ENCODE results near the gene BASP1. TPM values are rescaled to one million over a fixed set of nuclear protein-coding genes. Genes with fewer than 3 reads are reported as not detected.

BASP1 gene
- total and polyA plus RNA-seq, 10 of the 15 experiments (the other 5 are each of a cell fraction or from before 2014, with no cell fraction given), result 27.3 to 190 (median 102) TPM

DNA sequence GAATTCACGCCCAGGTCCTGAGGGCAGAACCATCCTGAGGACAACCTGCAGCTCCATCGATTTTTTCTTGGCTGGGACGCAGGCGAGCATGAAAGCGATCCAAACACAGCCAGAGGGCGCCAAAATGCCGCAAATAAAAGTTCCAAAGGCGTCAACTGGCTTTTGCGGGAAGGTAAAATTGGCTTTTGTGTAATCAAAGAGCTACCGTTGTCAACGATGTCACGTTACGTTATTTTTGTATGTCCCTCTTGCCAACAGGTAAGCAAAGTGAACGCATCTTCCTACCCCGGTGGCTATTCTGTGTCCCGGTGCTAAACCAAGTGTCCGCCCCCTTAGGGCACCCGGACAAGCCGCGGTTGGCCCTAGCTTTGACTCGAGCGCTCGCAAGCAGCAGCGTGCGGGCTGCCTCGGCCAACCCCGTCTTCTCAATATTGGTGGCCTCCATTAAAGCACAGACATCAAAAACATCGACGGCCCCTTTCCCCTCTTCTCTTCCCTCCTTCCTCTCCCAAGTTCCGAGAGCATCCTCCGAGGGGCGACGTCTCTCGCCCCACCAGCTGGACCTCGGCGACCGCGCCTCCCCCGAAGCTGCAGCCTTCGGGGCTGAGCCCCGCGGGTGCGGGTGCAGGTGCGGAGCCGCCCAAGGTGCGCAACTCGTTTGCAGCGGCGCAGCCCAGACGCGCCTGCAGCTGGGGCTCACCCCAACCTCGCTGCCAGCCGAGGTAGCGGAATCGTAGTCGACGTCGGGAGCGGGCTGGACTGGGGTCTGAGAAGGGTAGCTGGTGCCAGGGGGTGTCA is 1.1 kb upstream of the BASP1 start (continued):
- TF ChIP-seq, protein P1, sequence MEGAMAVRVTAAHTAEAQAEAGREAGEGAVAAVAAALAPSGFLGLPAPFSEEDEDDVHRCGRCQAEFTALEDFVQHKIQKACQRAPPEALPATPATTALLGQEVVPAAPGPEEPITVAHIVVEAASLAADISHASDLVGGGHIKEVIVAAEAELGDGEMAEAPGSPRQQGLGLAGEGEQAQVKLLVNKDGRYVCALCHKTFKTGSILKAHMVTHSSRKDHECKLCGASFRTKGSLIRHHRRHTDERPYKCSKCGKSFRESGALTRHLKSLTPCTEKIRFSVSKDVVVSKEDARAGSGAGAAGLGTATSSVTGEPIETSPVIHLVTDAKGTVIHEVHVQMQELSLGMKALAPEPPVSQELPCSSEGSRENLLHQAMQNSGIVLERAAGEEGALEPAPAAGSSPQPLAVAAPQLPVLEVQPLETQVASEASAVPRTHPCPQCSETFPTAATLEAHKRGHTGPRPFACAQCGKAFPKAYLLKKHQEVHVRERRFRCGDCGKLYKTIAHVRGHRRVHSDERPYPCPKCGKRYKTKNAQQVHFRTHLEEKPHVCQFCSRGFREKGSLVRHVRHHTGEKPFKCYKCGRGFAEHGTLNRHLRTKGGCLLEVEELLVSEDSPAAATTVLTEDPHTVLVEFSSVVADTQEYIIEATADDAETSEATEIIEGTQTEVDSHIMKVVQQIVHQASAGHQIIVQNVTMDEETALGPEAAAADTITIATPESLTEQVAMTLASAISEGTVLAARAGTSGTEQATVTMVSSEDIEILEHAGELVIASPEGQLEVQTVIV (IDR thresholded peaks at IDR 0.05; ENCODE audit: borderline replicate concordance, partially characterized antibody), result no peak
- TF ChIP-seq KLF5 (IDR thresholded peaks at IDR 0.05; ENCODE audit: partially characterized antibody) (peak; percentile 15), BHLHE40 (IDR thresholded peaks at IDR 0.05; ENCODE audit: borderline replicate concordance in 1 of 2, low read depth in 2 of 2, low read length in 1 of 2) (peak; percentile 9 to 39; a peak in 1 of 4 replicates), CEBPB (IDR thresholded peaks at IDR 0.05; ENCODE audit: borderline replicate concordance in 1 of 2, low read depth in 2 of 2, low read length in 2 of 2) (no peak), CREM (IDR thresholded peaks at IDR 0.05; ENCODE audit: low read depth) (no peak), BACH1 (IDR thresholded peaks at IDR 0.05; ENCODE audit: borderline replicate concordance) (peak; percentile 21; the same call in 1 of the 2 replicates), PAX5 (IDR thresholded peaks at IDR 0.05; ENCODE audit: borderline replicate concordance, low read depth, low read length) (peak; percentile 79; the same call in 1 of the 2 replicates), RCOR1 (conservative IDR thresholded peaks at IDR 0.05; ENCODE audit: low read depth, low read length) (0 out of 2 replicates have a peak, but pooled peaks have one; percentile 64), NFYA (IDR thresholded peaks at IDR 0.05; ENCODE audit: borderline replicate concordance, low read depth, low read length) (no peak), MLLT1 (IDR thresholded peaks at IDR 0.05) (0 out of 2 replicates have a peak, but pooled peaks have one; percentile 36), CREB1 (IDR thresholded peaks at IDR 0.05; ENCODE audit: low read depth) (no peak), SMC3 (IDR thresholded peaks at IDR 0.05; ENCODE audit: borderline replicate concordance, low read length) (peak; percentile 97), CBFB (IDR thresholded peaks at IDR 0.05; ENCODE audit: low read depth) (peak; percentile 55; the same call in 1 of the 2 replicates)
- TF ChIP-seq, protein P2, sequence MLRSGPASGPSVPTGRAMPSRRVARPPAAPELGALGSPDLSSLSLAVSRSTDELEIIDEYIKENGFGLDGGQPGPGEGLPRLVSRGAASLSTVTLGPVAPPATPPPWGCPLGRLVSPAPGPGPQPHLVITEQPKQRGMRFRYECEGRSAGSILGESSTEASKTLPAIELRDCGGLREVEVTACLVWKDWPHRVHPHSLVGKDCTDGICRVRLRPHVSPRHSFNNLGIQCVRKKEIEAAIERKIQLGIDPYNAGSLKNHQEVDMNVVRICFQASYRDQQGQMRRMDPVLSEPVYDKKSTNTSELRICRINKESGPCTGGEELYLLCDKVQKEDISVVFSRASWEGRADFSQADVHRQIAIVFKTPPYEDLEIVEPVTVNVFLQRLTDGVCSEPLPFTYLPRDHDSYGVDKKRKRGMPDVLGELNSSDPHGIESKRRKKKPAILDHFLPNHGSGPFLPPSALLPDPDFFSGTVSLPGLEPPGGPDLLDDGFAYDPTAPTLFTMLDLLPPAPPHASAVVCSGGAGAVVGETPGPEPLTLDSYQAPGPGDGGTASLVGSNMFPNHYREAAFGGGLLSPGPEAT (IDR thresholded peaks at IDR 0.05; ENCODE audit: low read depth), result no peak
- TF ChIP-seq, protein P3, sequence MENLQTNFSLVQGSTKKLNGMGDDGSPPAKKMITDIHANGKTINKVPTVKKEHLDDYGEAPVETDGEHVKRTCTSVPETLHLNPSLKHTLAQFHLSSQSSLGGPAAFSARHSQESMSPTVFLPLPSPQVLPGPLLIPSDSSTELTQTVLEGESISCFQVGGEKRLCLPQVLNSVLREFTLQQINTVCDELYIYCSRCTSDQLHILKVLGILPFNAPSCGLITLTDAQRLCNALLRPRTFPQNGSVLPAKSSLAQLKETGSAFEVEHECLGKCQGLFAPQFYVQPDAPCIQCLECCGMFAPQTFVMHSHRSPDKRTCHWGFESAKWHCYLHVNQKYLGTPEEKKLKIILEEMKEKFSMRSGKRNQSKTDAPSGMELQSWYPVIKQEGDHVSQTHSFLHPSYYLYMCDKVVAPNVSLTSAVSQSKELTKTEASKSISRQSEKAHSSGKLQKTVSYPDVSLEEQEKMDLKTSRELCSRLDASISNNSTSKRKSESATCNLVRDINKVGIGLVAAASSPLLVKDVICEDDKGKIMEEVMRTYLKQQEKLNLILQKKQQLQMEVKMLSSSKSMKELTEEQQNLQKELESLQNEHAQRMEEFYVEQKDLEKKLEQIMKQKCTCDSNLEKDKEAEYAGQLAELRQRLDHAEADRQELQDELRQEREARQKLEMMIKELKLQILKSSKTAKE (IDR thresholded peaks at IDR 0.05; ENCODE audit: low read depth, poor library complexity, severe bottlenecking), result peak; percentile 46
- TF ChIP-seq, protein P4, sequence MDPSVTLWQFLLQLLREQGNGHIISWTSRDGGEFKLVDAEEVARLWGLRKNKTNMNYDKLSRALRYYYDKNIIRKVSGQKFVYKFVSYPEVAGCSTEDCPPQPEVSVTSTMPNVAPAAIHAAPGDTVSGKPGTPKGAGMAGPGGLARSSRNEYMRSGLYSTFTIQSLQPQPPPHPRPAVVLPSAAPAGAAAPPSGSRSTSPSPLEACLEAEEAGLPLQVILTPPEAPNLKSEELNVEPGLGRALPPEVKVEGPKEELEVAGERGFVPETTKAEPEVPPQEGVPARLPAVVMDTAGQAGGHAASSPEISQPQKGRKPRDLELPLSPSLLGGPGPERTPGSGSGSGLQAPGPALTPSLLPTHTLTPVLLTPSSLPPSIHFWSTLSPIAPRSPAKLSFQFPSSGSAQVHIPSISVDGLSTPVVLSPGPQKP (IDR thresholded peaks at IDR 0.05; ENCODE audit: low read depth, low read length), result no peak
